Left renal pelvis (tissue), 4 donors: Measurements from ENCODE around the gene DPP7. TPM values are rescaled to one million over a fixed set of nuclear protein-coding genes. Genes with fewer than 3 reads are reported as not detected.
"Not testable (repeated sequence)": the region's sequence is repeated elsewhere in the genome, so short reads cannot be mapped to it uniquely, and the experiment has no call there.

Experiments used
- DNase-seq, 4 donors: peaks; one replicate each; pipeline ENCODE4 v3.0.0-alpha.2; 2013; ENCODE audit warnings: low read depth in 4 of 4, low spot score in 3 of 4
- polyA plus RNA-seq, 4 donors: library from polyadenylated mRNA; unstranded; fragments of 120-200 nt; gene quantifications; one replicate each; pipeline ENCODE4 v1.2.1, GENCODE V29; 2013; ENCODE audit not compliant: insufficient read length in 4 of 4

Gene DPP7
- polyA plus RNA-seq, 4 donors: 11.1 to 34.8 (median 17.9) TPM

DNA sequence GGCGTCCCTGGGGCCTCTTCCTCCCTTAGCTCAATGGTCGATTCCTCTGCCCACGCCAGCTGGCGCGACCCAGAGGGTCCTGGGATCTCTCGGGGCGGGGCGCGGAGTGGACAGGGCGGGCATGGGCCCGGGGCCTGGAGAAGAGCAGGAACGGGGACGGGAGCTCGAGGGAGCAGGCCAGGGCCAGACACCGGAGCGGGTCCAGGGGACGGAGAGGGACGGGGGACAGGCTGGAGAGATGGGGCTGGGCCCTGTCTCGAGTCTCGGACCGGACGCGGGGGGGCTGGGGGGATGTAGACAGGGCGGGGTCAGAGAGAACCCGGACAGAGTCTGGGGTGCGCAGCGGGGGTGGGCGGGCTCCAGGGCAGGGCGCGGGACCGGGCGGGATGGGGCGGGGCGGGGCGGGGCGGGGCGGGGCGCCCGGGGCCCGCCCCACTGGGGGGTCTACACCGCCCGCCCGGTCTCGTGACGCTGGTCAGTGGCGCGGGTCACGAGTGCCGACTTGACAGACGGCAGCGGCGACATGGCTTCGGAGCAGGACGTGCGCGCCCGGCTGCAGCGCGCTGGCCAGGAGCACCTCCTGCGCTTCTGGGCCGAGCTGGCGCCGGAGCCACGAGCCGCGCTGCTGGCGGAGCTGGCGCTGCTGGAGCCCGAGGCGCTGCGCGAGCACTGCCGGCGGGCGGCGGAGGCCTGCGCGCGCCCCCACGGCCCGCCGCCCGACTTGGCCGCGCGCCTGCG lies 37.4 kb downstream of the DPP7 start, which contains the start of gene UAP1L1:
UAP1L1 (plus strand) TSS at position 508 of the 738 bp plus-strand sequence; CDS start at position 524, 16 bp downstream.
- no peak for DNase-seq

DNA sequence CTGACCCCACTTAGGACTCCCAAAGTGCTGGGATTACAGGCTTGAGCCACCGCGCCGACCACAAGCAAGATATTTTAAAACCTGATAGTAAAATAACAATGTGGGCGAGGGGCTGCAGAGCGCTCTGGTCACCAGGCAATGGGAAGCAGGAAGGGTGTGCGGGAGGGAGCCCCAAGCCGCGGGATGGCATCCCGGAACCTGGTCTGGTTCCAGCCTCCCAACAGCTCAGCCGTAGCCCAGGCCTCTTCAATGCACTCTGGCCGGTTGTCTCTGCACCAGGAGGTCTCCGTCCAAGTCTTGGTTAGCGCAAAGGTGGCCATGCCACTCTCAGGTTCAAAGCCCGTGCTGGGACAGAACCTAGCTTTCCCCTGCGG lies 37.9 kb downstream of the DPP7 start:
- DNase-seq: no peak

DNA sequence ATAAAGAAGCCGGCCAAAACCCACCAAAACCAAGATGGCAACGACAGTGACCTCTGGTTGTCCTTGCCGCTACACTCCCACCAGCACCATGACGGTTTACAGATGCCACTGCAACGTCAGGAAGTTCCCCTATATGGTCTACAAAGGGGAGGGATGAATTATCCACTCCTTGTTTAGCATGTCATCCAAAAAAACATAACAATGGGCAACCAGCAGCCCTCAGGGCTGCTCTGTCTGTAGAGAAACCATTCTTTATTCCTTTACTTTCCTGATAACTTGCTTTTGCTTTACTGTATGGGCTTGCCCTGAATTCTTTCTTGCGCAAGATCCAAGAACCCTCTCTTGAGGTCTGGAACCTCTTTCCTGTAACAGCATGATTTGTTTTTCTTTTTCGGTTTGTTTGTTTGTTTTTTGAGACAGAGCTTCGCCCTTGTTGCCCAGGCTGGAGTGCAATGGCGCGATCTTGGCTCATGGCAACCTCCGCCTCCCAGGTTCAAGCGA lies 39.2 kb downstream of the DPP7 start:
- DNase-seq: no peak

DNA sequence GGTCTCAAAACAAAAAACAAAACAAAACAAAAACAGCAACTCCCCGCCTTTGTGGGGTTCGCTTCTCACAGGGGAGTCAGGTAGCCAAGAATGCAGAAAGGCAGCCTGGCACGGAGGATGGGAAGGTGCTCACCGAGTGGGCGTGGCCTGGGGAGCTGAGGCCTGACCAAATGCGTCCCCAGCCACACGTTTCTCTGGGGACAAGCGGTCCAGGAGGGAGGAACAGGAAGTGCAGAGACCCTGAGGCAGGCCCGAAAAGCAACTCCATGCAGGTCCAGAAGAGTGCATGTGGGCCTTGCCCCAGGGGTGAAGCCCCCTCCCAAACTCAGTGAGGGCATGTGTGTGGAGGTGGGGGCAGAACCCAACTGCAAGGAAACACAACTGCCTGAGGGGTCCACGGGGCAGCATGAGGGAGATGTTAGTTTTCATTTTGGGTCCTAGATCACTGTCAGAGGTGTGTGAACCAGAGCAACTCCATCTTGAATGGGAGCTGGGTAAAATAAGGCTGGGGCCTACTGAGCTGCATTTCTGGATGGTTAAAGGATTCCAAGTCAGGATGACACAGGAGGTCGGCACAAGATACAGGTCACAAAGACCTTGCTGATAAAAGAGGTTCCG lies 39.8 kb downstream of the DPP7 start:
- DNase-seq: no peak

DNA sequence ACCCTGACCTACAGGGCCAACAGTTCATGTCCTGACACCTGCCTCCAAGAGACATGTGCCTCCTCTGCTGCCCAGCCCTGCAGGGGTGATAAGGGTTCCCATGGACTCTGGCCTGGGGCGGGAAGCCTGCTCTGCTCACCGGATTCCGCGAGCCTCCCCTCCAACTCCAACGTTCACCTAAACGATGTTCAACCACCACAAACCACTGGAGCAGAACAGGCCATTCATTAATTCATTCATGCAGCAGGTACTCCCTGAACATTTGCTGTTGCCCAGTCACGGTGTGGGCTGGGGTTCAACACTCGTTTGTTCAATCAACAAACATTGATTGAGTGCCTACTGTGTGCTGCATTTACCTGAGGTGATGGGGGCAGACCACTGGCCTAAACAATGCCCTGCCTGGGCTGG lies 40.5 kb downstream of the DPP7 start:
- no peak for DNase-seq

DNA sequence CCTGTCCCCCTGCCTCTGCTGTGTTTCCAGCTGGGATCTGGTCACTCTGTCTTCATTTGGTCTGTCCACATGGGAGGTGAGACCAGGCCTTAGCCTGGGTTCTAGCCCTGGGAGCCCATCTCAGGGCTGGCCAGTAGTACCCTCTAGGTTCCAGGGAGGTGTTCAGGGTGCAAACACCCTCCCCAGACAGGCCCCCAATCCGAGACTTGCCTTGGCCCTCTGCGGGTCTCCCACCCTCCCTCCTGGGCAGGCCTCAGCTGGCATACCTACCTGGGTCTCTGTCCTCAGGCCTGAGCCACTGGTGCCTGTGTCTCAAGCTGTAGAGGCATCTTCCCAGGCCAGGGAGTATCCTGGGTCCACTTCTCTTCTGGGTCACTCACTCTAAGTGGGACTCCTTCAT lies 43.3 kb downstream of the DPP7 start:
- DNase-seq: no peak

DNA sequence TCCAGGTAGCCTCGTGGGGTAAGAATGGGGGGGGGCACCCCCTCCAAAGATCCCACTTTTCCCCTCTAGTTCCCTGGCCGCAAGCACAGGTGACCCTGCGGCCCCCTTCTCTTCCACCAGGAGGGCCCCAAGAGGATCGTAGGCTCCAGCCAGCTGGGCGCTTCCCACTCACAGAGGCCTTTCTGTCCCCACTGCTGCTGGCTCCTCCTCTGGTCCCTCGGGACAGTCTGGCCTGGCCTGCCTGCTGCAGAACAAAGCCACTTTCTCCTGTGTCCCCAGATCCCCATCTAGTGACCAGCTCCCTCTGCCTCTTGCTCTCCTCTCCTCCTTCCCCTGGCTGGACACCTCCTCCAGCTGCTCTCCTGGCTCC lies 43.6 kb downstream of the DPP7 start:
- DNase-seq: no peak

DNA sequence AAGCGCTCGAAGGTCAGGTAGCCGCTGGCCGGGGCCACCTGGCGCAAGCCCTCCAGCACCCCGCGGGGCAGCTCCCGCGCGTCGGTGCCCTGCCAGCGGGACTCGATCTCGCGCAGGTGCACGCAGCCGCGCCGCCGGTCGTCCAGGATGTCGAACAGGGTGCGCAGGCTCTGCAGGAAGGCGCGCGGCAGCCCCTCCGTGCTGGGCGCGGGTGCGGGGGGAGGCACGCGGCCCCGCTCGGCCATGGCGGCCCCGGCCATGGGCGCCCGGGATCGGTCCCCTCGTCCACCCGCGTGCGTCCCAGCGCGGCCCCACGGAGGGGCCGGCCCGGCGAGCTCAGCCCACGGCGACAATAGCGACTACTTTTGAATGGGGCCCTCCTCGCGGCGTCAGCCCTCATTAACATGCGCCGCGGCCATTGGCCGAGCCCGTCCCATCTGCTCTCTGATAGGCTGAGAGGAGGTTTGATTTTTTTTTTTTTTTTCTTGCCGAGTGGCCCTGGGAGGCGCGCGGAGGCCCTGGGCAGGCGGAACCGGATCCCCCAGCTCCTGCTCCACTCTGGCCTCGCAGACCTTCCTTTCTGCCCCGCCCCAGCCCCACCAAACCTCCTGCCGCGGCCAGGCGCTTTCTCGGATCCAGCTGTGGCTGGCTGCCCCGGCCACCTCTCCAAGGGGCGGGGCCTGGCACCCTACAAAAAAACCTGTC lies 44.2 kb downstream of the DPP7 start, which contains the start of gene SAPCD2:
SAPCD2 (minus strand) TSS at position 357 of the 705 bp plus-strand sequence; CDS start at position 260, 97 bp downstream.
- DNase-seq: peak in 3 of 4 donors; percentile 72 to 79 (median 74)

DNA sequence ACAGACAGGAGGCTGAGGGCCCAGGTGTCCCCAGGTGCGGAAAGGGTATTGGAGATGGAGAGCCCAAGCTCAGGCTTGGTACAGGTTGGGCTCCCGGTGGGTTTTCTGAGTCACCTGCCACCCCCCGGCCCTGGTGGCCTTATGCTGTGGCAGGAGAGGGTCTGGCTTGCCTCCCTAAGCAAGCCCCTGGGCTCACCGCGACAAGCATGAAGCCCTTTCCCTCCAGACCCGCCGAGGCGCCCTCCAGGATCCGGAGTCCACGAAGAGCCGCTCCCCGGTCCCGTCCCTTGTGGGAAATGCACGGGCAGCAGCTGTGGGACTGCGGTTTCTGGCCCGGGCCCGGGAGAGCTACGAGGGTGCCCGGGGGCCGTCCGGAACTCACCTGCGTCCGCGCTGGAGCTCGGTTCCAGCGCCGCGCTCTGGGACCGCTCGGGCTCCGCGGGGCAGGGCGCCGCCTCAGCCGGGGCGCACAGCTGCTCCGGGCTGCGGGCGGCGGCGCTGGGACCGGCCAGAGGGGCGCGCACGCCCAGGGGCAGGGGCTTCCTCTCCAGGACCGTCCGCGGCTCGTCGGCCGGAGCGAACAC lies 44.9 kb downstream of the DPP7 start:
- no peak for DNase-seq

DNA sequence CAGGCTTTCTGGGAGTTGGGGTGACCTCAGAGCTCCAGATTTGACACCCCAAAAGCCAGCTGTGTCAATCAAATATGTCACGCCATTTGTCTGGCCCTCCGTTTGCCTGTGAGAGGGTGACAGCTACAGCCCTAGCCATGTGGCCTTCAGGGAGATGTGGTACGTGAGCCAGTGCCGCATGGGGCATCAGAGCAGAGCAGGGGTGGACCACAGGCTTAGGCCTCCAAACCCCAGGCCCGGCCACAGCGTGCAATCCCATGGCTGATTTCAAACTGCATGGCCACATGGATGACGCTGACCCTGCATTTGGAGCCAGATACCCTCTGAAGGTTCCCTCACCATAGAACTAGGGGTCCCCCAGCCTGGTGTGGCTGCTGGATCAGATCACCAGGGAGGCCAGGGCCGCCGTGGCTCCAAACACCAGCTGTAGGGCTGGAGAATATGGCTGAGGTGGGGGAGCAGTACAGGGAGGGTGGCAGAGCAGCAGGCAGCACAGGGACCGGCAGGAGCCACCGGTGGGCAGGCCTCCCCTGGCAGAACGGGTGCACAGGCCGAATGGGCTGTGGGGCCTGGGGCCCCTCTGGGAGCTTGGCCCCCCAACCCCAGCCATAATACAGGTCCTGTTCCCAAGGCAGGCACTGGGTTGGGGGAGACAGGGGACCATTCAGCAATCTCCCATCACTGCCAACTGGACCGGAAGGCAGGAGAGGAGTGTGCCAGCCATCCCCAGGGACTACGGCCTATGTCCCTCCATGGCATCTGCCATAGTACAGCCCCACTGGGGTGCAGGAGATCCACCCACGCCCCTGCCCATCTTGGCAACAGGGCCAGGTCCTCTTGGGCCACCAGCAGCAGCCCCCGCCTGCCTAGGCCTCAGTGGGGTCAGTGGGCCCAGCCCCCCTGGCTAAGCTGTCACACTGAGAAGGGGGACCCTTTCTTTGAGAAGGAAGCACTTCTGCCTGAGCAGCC lies 45.7 kb downstream of the DPP7 start:
- DNase-seq: no peak

DNA sequence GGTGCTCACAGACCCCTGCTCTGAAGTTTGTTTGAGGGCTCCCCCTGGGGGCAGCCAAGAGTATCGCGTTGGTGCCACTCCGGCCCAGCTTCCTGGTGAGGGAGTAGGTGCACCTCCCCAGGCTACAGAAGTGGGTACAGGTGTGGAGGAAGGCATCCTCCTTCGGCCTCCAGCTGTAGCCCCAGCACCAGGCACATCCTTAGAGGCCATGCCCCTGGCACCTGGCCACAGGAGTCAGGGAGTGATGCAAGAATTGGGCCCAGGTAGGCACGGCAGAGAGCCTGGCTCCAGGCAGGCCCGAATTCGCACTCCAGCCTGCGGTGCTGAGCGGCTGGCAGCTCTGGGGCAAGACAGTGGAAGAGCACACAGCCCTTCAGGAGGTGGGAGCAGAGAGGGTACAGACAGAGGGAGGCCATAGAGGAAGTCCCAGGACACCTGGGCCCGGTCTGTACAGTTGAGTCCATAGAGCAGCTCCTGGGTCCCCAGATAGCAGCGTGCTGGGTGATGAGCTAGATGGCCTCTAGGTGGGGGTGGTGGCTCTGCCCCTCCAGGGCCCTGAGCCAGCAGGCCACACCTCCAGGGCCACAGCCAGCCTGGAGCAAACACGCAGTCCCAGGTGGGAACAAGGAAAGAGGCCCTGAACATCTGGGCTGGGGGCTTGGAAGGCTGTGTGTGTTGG lies 46.5 kb downstream of the DPP7 start:
- DNase-seq: no peak

DNA sequence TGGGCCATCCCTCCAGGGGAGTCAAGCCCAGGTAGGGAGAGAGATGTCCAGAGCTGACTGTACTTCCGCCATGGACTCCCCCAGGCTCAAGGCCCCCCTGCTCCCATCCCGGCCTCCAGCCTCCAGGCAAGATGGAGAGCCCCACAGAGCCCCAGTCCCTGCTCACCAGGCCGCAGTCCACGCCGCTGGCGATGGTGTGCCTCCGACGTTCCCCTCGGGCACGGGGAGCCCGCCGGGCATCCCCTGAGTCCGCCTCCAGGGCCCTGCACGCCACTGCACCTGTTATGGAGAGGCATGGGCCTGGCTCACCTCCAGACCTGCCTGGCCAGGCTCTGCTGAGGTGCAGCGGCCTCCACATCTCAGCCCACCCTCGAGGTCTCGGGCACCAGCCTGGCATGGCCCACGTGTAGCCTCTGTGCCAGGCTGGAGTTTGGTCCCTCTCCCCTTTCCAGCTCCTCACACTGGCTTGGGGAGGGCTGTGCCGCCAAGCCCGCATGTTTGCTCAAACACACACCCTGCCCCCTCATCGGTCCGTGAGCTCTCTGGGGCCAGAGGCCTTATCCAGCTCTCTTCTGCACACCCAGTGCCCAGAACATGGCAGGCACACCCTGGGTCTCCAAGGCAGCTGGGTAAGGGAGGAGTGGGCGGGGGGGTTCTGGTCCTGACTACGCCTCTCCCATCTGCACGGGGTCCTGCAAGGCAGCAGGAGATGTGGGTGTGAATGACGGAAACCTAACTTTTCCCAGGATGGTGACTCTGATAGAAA lies 48.3 kb downstream of the DPP7 start:
- DNase-seq: no peak

DNA sequence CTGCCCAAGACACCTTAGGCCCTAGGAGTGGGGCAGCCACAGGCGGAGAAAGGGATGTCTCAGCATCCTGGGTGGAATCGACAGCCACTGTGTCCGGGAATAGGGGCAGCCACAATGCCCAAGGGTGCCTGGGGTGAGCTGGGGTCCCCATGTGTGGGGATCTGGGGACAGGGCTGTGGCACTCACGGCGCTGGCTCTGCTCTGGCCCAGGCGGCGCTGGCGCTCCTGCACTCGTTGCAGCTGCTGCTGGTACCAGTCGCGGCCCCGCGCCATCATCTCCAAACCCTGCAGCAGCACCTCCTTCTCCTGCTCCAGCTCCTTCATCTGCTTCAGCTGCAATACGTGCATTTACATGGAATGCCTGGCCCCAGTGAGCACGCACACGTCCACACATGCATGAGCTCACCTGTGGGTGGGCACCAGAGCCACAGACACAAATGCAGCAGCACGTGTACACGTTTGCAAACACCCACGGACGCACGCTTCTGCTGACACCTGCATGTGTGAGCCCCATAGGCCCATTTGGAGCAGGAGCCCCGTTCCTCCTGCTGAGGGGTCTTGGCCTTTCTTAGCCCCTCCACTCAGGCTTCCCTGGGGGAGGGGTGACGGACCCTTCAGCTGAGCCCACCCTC lies 49.1 kb downstream of the DPP7 start:
- DNase-seq: no peak

DNA sequence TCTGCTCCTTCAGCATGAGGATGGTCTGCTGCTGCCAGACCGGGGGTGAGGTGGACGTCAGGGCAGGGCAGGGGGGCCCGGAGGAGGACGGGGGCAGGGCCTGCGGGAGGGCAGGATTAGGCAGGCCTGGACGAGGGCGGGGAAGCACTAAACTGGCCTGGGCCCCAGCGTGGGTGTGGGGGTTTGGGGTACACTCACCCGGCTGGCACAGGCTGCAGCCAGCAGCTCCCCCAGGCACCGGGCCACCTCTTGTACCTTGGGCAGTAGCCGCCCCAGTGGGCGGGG lies 49.7 kb downstream of the DPP7 start:
- DNase-seq: no peak

DNA sequence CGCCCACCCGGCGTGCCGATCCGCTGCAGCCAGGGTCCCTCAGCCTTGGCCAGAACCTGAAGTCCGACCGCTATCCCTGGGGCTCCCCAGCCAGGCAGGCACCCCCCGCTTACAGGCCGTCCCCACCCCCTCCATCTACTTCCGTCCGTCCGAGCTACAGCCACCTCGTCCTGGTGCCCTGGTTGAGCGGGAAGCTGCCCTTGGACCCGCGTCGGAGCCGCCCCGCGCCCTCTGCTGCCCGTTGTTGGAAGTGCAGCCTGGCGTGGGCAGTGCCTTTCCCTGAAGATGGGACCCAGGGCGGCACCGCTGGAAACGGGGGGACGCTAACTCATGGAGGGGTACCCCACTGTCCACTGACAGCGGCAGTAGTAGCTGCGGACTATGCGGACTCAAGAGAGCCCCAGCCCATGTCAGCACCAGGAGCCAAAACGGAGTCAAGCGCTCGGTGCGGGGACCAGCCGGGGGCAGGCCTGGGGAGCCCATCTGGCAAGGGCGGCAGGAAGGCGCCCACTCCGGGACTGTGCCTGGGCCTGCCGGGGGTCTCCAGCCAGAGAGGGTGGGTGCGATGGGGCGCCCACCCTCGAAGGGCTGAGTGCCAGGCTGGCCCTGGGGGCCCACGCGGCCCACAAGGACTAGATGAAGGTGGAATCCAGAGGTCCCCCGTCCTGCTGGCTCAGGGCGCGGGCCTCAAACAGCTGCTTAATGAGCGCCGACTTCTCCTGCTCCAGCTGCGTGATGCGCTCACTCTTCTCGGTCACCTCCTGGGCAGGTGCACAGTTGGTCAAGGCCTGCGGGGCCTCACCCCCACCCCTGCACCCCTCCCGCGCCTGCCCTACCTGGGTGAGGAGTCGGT lies 50.3 kb downstream of the DPP7 start:
- DNase-seq: no peak

DNA sequence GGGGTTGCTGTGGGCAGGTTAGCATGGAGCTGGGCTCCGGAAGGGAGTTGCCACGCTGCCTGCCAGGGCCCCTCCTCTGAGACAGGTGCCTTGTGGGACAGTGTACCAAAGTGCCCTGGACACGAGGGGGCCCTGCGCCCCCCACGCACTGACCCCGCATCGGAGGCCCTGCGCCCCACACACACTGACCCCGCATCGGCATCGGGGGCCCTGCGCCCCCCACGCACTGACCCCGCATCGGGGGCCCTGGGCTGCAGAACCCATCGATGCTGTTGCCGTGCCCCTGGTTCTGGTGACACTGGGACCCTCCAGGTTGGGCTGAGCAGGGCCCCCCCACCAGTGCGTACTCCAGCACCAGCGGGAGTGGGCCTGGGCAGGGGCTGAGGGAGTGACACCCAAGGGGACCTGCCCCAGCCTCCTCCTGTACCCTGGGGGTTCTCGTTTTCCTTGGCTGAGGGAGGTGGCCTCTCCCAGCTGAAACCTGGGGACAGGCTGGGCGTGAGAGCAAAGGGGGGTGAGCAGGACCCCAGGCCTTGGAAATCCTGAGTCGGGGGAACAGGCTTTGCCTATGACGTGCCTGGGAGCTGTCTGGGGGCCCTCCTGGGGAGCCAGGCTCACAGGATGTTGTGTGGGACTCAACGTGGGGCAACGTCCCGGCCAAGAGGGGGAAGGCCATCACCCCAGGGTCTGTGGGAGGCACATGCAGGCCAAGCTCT lies 51.1 kb downstream of the DPP7 start:
- no peak for DNase-seq

DNA sequence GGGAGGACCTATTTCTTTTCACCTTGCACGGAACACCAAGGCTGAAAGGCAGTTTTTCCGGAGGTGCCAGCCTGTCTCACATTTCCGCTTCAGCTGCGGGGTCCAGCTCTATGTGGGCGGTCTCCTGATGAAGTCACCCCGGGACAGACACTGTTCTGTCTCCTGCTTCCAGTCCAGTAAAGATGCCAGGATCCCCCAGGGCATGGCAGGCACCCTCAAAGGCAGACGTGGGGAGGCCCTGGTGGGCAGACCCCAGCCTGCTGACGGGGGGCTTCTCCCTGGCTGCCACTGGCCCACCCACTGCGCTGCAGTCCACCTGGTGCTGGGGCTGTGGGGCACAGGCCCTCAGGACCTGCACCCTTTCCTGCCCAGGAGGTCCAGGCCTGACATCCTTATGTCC lies 51.7 kb downstream of the DPP7 start:
- not testable (repeated sequence) for DNase-seq
